M059J (cell line): Measurements from ENCODE around the gene CTCFL. TPM values are rescaled to one million over a fixed set of nuclear protein-coding genes. Genes with fewer than 3 reads are reported as not detected.
A peak's percentile ranks its signal among the peaks of the same experiment; 100 is the strongest.

ENCODE experiments used
- DNase-seq: peaks from one replicate; pipeline ENCODE4 v3.0.0-alpha.2; 2012; ENCODE audit warnings: low read depth
- total RNA-seq: library from RNA; depleted of rRNA; stranded (reverse); fragments of >200 nt; shearing (Covaris generic); gene quantifications from 2 replicates; pipeline ENCODE4 v1.2.3, GENCODE V29; 2014

CTCFL gene
- total RNA-seq, 1 experiment from 2014 or later: not detected

DNA sequence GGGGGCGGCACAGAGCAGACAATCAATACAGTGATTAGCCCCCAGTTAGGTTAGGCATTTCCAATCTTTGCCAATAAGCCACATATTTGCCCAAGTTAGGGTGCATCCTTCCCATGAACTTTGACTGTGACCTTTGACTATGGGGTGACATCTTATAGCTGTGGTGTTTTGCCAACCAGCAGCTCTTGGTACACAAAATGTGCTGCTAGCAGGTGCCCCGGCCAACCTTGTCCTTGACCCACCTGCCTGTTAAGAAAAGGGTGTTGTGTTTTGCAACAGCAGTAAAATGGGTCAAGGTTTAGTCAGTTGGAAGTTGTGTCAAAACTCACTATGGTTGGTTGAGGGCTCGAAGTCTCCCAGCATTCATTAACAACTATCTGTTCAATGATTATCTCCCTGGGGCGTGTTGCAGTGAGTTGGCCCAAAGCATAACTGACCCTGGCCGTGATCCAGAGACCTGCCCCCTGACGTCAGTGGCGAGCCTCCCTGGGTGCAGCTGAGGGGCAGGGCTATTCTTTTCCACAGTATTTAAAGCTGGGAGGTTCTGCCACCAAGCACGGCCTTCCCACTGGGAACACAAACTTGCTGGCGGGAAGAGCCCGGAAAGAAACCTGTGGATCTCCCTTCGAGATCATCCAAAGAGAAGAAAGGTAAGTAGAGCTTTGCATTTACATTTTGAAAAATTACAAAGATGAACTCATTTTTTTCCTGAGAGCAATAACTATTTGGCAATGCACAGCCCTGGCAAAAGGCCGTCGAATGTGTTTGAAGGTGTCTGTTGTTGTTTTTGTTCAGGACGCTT, 35.8 kb upstream of the CTCFL start, which contains the start of gene PCK1:
TSS of gene PCK1 (plus strand) at position 557 of the 802 bp plus-strand sequence. CDS start 302 bp downstream, outside the sequence.
- peak; percentile 17 for DNase-seq

DNA sequence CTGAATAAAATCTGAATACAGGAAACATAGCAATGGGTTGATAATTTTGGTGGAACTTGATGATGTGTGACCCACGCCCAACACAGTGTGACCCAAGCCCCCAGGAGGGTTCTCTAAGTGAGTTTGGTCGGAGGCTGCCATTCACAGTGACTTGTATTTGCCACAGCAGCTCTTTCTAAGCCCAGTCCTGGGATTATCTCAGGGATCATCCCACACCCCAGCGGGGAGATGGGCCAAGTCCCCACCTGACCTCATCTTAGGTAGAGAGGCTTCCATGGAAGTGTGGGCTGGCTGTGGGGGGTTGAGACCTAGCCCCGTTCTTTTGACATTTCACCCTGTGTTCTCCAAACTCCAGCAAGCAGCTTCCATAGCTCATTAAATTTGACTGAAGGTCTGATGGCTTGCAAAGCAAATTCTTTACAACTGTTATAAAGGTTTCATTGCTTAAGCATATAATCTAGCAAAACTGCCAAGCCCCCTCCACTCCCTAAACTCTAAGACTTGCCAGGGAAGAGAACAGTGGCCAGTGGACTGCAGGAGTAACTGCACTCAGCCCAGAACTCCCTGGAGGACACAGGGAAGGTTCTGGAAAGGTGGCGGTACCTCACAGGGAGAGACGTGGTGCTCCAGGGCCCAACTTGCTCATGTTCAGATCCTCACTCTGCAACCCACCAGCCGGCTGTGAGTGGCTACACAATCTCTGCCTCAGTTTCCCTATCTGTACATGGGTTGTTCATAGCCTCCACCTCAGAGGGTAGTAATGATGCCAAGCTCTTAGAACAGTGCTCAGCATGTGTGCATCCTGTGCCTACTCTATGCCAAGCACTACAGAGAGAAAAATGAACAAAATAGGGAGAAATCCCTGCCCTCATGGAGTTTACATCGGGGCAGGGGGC, 35.0 kb upstream of the CTCFL start:
- DNase-seq: no peak

DNA sequence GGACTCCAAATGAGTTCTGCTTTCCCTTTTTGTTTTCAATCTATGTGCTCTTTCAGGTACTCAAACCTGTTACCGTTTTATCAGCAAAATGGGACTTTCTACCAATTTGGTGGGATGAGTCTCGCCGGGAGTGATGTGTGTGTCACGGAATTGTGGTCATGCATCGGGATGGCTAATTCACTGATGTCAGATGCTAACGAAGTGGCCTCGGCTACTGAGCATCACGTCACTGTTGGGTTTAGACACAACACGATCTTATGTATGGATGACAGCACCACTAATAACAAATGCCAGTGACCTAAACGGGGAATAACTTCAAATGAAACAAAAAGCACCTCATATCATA, 34.3 kb upstream of the CTCFL start:
- no peak for DNase-seq

- DNase-seq: no peak
Observed at GRCh38 chr20:57558614-57559288, 33.8 kb upstream of the CTCFL start.

DNA sequence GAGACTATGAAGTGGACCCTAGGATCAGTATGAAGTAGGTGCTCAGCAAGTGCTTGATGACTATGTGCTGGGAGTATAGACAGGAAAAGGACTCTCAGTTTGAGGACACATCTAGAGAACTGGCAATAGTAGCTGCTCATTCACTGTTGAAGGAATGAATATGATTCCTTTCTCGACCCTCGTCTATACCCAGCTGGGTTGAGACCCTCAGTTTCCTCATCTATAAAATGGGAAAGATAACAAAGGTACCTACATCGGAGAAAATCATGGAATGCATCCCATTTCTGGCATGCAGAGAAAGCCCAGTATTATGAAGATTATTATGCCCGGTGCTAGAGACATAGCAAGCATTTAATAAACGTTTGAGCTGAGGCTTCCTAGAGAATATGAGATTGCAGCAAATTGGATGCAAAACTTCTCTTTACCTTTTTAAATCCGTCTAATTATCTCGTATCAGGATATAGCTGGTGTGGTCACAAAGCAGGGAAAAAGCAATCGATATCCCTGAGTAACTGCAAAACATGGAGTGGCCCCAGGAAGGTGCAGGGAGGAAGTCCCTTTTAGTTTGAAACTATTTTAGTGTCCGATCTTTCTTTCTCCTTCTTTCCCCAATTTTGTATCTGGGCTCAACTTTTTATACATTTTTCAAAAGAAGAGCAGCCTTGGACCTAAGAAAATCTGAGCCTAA, 33.1 kb upstream of the CTCFL start:
- DNase-seq: no peak

DNA sequence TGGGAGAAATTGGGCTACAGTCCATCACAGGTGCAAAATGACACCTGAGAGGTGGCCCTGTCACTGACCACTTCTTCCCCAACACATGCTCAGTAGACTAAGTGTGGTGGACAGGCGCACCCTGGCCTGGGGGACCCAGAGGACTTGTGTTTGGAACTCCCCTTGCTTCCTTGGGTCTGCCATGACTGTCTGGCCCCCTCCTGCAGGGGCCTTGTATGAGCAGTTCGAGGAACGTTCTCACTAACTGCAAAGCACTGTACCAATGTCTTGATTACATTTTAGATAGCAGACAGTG, 32.0 kb upstream of the CTCFL start:
- no peak for DNase-seq

- no peak for DNase-seq
Observed at GRCh38 chr20:57555457-57556184, 30.7 kb upstream of the CTCFL start.

DNA sequence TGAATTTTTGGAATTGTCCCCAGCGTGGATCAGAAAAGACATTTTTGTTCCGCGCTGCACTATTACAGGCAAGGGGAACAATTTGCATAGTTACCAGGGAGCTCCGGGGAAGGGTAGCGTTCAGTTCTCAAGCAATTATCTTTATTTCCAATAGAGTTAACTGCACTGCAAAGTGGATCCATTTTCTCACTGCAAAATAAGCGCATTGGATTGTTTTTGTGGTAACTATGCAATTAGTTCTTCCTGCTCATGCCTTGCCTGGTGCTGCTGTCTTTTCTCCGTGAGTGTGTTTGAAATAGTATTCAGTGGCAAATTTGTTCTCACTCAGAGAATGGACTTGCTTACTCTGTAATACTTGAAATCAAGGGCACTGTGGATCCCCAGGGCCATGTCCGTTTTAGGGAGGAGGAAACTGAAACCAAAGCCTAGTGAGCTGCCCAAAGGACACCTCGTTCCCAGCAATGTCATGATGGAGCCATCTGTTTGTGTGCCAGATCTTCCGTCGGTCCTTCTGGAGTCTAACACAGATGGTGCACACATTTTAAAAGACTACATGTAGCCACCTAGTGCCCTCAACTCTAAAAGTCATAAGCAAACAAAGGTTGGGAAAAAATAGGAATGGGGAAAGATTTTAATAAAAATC, 28.6 kb upstream of the CTCFL start:
- no peak for DNase-seq

GRCh38 chr20:57552471-57552870, 27.5 kb upstream of the CTCFL start:
- no peak for DNase-seq

GRCh38 chr20:57548177-57549058, 23.5 kb upstream of the CTCFL start:
- DNase-seq: no peak

DNA sequence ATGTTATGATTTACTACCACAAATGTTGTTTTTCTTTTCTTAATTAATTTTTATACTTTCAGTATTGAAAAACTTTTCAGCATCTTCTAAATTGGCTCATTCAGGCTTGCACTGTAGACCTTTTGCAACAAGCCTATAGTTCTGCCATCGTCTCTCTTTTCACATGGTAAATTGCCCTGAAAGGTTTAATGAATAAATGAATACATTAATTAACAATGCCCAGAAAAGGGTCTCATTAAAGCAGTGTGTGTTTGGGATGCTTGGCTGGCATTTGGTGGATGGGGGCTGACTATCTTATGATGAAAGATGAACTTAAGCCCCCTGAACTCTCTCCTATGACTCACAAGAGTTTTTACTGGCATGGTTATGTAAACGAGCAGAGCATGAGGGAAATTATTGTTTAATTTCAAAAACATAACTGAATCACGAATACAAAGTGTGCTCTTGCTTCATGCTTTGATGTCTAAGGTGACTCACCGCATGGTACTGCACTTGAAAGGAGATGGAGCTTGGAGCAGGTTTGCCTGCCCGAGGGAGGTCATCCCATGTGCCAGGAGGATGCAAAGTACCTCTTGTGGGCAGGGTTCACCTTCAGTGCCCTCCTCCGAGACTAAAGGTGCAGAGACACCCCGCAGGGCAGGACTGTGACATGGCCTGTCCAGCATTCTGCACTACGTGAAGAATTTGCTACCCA, 22.2 kb upstream of the CTCFL start:
- DNase-seq: no peak

GRCh38 chr20:57545927-57546662, 21.2 kb upstream of the CTCFL start:
- no peak for DNase-seq

GRCh38 chr20:57544838-57545564, 20.1 kb upstream of the CTCFL start:
- DNase-seq: no peak

DNA sequence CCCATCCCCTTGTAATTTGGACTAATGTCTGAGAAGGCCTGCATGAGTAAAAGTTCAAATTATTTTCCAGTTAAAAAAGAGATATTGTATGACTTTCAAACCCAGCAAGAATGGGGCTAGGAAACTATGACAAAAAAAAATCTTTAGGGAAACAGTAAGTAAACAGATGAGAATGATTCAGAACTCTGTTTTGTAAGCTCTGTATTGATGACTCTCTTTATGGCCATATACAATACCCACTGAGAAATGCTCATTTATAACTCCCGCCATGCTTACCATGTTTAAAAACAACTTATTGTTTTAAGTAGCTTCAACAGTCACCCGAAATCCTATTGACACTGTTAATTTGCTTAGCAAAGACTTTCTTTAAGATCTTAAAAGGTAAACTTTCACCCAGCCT, 18.8 kb upstream of the CTCFL start:
- no peak for DNase-seq

DNA sequence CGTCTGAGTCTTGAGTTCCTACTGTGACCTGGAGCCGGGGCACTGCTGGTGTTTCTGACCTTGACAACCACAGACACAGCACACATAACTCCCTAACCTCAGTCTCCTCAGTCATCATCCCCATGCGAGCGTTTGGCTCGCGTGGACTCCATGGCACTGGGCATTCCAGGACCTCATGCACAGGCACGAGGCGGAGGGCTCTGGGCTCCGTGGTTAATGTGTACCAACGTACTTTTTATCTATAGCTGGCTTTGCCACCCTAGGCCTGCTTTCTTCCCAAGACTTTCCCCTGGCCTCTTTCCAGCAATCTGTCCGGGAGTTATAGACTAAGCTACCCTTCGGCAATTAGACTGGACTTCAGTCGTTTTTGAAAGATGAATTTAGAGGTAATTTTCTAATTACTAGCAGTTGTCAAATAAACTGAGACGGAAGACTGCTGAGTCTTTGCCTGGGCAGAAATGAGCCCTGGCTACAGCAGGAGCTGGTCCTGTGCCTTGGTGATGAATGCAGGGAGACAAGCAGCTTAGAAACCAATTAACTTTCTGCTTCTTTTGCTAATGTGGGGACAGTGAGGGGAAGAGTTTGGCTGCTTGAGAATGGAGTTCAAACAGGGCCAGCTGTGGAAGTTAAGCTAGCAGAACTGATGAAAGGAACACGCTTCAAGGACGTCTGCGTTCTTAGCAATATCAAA, 16.1 kb upstream of the CTCFL start:
- no peak for DNase-seq

DNA sequence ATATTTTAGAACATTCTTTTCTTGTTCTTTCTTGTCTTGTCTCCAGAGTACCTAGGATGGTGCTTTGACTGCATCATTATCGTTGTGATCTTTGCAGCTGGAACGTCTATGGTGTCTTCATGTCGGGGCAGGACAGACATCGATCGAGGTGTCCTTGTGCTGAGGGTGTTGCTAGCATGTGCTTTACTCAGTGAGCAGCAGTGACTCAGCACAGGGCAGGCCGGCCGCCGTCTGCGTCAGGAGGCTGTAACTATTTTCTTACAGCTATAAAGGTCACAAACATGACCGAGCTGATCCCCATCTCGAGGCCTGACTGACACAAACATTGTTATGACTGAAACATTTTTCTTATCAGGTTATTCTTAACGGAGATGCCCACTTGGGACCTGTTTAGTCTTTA, 14.9 kb upstream of the CTCFL start:
- DNase-seq: no peak

- no peak for DNase-seq
Observed at GRCh38 chr20:57537822-57538221, 12.9 kb upstream of the CTCFL start.
